Loucy (cell line): ENCODE results near the gene WWTR1.

Experiments used
- CTCF ChIP-seq: fragments of 200-600 bp; sonication (generic); conservative IDR thresholded peaks from 2 replicates; pipeline ENCODE4 v1.5.1; 2014; ENCODE audit warnings: mild to moderate bottlenecking, antibody characterized with exemption, low read length
- EZH2phosphoT487 ChIP-seq: fragments of 200-600 bp; IDR thresholded peaks from 2 replicates; pipeline ENCODE4 v1.6.1; 2018; ENCODE audit warnings: antibody characterized with exemption, mild to moderate bottlenecking, moderate library complexity, borderline replicate concordance

- TF ChIP-seq CTCF (no peak), EZH2phosphoT487 (no peak)
Observed at GRCh38 chr3:149600634-149601033, 57.2 kb downstream of the WWTR1 start.
